Liver (tissue), 9 donors: ENCODE measurements around the gene TRAPPC8. TPM values are rescaled to one million over a fixed set of nuclear protein-coding genes. Genes with fewer than 3 reads are reported as not detected.
"Not testable (repeated sequence)": the region's sequence is repeated elsewhere in the genome, so short reads cannot be mapped to it uniquely, and the experiment has no call there.

Source experiments
- DNase-seq: peaks from one replicate; pipeline ENCODE4 v3.0.0-alpha.2; 2017; ENCODE audit warnings: low spot score
- H3K27ac ChIP-seq, 2 donors: one replicate each; pipeline ENCODE4 v1.7.0; 2013; ENCODE audit warnings: inconsistent platforms in 2 of 2, low read length in 2 of 2, control low read depth in 1 of 2, low read depth in 1 of 2, mild to moderate bottlenecking in 1 of 2
- H3K27me3 ChIP-seq, 4 donors: one replicate each; pipeline versions ENCODE4 v1.6.1 to v1.7.0; 2013; ENCODE audit warnings: low read length in 3 of 4, inconsistent platforms in 1 of 4, mild to moderate bottlenecking in 1 of 4, moderate library complexity in 1 of 4; ENCODE audit not compliant: control insufficient read depth in 4 of 4, insufficient read depth in 4 of 4
- H3K36me3 ChIP-seq, 4 donors: one replicate each; pipeline versions ENCODE4 v1.6.1 to v1.7.0; 2013; ENCODE audit warnings: low read length in 3 of 4, mild to moderate bottlenecking in 3 of 4, low read depth in 1 of 4, moderate library complexity in 1 of 4; ENCODE audit not compliant: control insufficient read depth in 4 of 4, insufficient read depth in 3 of 4
- H3K4me1 ChIP-seq, 4 donors: one replicate each; pipeline versions ENCODE4 v1.6.1 to v1.7.0; 2013; ENCODE audit warnings: low read length in 3 of 4, mild to moderate bottlenecking in 3 of 4, moderate library complexity in 1 of 4; ENCODE audit not compliant: control insufficient read depth in 4 of 4, insufficient read depth in 4 of 4
- H3K4me3 ChIP-seq, 3 donors: one replicate each; pipeline versions ENCODE4 v1.6.1 to v1.7.0; 2013; ENCODE audit warnings: low read length in 3 of 3, control low read depth in 1 of 3, low read depth in 1 of 3, mild to moderate bottlenecking in 1 of 3
- H3K9ac ChIP-seq, 2 donors: one replicate each; pipeline ENCODE4 v1.7.0; 2013; ENCODE audit warnings: low read length in 2 of 2, mild to moderate bottlenecking in 2 of 2, moderate library complexity in 2 of 2, control low read depth in 1 of 2, low read depth in 1 of 2
- H3K9me3 ChIP-seq, 4 donors: one replicate each; pipeline versions ENCODE4 v1.6.1 to v1.7.0; 2013; ENCODE audit warnings: low read length in 3 of 4; ENCODE audit not compliant: control insufficient read depth in 4 of 4
- EGR1 ChIP-seq, 2 donors: IDR thresholded peaks; 2 replicates each; pipeline ENCODE4 v1.6.1; 2016 to 2018; ENCODE audit warnings: antibody characterized with exemption in 2 of 2, low read depth in 2 of 2
- FOXA1 ChIP-seq: IDR thresholded peaks from 2 replicates; pipeline ENCODE4 v1.6.1; 2016; ENCODE audit warnings: antibody characterized with exemption
- FOXA2 ChIP-seq: IDR thresholded peaks from 2 replicates; pipeline ENCODE4 v1.6.1; 2016; ENCODE audit warnings: antibody characterized with exemption
- GABPA ChIP-seq, 2 donors: IDR thresholded peaks in 1 of 2; conservative IDR thresholded peaks in 1 of 2; 2 replicates each; pipeline ENCODE4 v1.6.1; 2016; ENCODE audit warnings: antibody characterized with exemption in 2 of 2, mild to moderate bottlenecking in 1 of 2, moderate library complexity in 1 of 2
- HNF4A ChIP-seq, 2 donors: conservative IDR thresholded peaks; 2 replicates each; pipeline ENCODE4 v1.6.1; 2016; ENCODE audit warnings: antibody characterized with exemption in 2 of 2, mild to moderate bottlenecking in 2 of 2
- HNF4G ChIP-seq: IDR thresholded peaks from 2 replicates; pipeline ENCODE4 v1.6.1; 2016; ENCODE audit warnings: antibody characterized with exemption
- JUND ChIP-seq, 2 donors: IDR thresholded peaks; 2 replicates each; pipeline ENCODE4 v1.6.1; 2016; ENCODE audit warnings: antibody characterized with exemption in 2 of 2
- NR2F2 ChIP-seq: IDR thresholded peaks from 2 replicates; pipeline ENCODE4 v1.6.1; 2016; ENCODE audit warnings: antibody characterized with exemption
- RAD21 ChIP-seq, 2 donors: IDR thresholded peaks; 2 replicates each; pipeline ENCODE4 v1.6.1; 2016; ENCODE audit warnings: antibody characterized with exemption in 2 of 2, mild to moderate bottlenecking in 2 of 2
- RXRA ChIP-seq, 2 donors: IDR thresholded peaks; 2 replicates each; pipeline ENCODE4 v1.6.1; 2017 to 2018; ENCODE audit warnings: antibody characterized with exemption in 2 of 2, mild to moderate bottlenecking in 1 of 2
- SP1 ChIP-seq: IDR thresholded peaks from 2 replicates; pipeline ENCODE4 v1.6.1; 2018; ENCODE audit warnings: antibody characterized with exemption, mild to moderate bottlenecking
- TAF1 ChIP-seq: conservative IDR thresholded peaks from 2 replicates; pipeline ENCODE4 v1.6.1; 2016; ENCODE audit warnings: antibody characterized with exemption, mild to moderate bottlenecking
- YY1 ChIP-seq: IDR thresholded peaks from 2 replicates; pipeline ENCODE4 v1.6.1; 2016; ENCODE audit warnings: antibody characterized with exemption, mild to moderate bottlenecking
- WGBS: extraction: QIAGEN DNeasy Blood & Tissue Kit; methylation state at CpG from one replicate; pipeline ENCODE4 v1.1.7; 2013; 5-methylcytosine and 5-hydroxymethylcytosine counted together
- polyA plus RNA-seq, 2 donors: library from polyadenylated mRNA; stranded (reverse) in 1 of 2; unstranded in 1 of 2; fragments of 200-250 nt in 1 of 2; fragments of >200 nt in 1 of 2; fragmentation: Nextera tagmentation in 1 of 2; extraction: Ambion mirVana in 1 of 2; gene quantifications; one replicate each; pipeline versions ENCODE4 v1.2.1 to v1.2.3, GENCODE V29; 2013 to 2015
- total RNA-seq, 2 donors: library from RNA; depleted of rRNA; stranded (reverse); fragments of >200 nt; gene quantifications; one replicate each; pipeline ENCODE4 v1.2.3, GENCODE V29; 2014
- TF ChIP-seq, protein P1 (sequence below): IDR thresholded peaks from 2 replicates; pipeline ENCODE4 v1.6.1; 2016; ENCODE audit warnings: antibody characterized with exemption, mild to moderate bottlenecking
- TF ChIP-seq, protein P2 (sequence below): IDR thresholded peaks from 2 replicates; pipeline ENCODE4 v1.6.1; 2016; ENCODE audit warnings: antibody characterized with exemption
- TF ChIP-seq, protein P3 (sequence below): IDR thresholded peaks from 2 replicates; pipeline ENCODE4 v1.6.1; 2016; ENCODE audit warnings: antibody characterized with exemption
- TF ChIP-seq, protein P4 (sequence below): IDR thresholded peaks from 2 replicates; pipeline ENCODE4 v1.6.1; 2016; ENCODE audit warnings: antibody characterized with exemption
- TF ChIP-seq, protein P5 (sequence below): fragments of 150-350 bp; IDR thresholded peaks from 2 replicates; pipeline ENCODE4 v1.5.1; 2017; ENCODE audit warnings: improper control_type of control experiment, low read depth, low read length; ENCODE audit not compliant: missing input control
- donor health status: healthy.
- donor health status: healthy.
- donor health status: healthy.
- donor health status: healthy.
- donor health status: healthy.

Gene TRAPPC8
- total and polyA plus RNA-seq, 4 donors, result 12.2 to 46.1 (median 29.5) TPM

DNA sequence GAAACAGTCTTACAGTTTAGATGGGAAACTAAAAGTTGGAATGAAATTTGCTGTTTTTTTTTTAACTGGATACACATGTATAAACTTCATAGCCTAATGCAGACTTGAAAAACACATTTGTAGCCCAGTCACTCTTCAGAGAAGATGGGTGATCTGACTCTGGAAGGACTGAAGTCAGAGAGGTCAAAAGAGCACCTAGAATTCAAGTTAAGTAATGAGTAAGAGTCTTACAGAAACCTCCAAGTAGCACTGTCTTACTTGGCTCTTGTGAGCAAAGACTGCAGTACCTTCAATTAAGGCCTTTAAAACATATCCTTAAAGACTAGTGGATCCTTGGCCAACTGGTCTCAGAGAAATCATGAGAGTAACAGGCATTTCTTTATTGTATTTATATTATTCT, 41.9 kb downstream of the TRAPPC8 start:
- H3K36me3 ChIP-seq, result peaks cover 7 to 59% (median 35%) of the 10 kb centered on the region in 4 donors
- DNase-seq, result no peak
- TF ChIP-seq TAF1, result no peak
- TF ChIP-seq FOXA1, result no peak
- TF ChIP-seq YY1, result no peak

DNA sequence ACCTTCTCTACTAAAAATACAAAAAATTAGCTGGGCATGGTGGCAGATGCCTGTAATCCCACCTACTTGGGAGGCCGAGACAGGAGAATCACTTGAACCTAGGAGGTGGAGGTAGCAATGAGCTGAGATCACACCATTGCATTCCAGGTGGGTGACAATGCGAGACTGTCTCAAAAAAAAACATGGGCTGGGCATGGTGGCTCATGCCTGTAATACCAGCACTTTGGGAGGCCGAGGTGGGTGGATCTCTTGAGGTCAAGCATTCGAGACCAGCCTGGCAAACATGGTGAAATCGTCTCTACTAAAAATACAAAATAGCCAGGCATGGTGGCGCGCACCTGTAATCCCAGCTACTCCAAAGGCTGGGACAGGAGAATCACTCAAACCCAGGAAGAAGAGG, 43.2 kb downstream of the TRAPPC8 start:
- not testable (repeated sequence) for H3K4me1 ChIP-seq, H3K9me3 ChIP-seq, H3K9ac ChIP-seq, H3K27me3 ChIP-seq, DNase-seq, H3K4me3 ChIP-seq, H3K27ac ChIP-seq
- WGBS, result 96% methylated on average over 7 of the region's 7 CpGs
- peaks cover 6 to 53% (median 29%) of the 10 kb centered on the region in 4 donors for H3K36me3 ChIP-seq

More for the DNA sequence above, 41.9 kb downstream of the TRAPPC8 start:
- H3K4me3 ChIP-seq, result no peak overlapping the region
- H3K9ac ChIP-seq, result no peak overlapping the region
- no peaks in the 10 kb centered on the region for H3K4me1 ChIP-seq
- no peaks in the 10 kb centered on the region for H3K9me3 ChIP-seq
- no peak overlapping the region for H3K27ac ChIP-seq
- H3K27me3 ChIP-seq, result no peaks in the 10 kb centered on the region

DNA sequence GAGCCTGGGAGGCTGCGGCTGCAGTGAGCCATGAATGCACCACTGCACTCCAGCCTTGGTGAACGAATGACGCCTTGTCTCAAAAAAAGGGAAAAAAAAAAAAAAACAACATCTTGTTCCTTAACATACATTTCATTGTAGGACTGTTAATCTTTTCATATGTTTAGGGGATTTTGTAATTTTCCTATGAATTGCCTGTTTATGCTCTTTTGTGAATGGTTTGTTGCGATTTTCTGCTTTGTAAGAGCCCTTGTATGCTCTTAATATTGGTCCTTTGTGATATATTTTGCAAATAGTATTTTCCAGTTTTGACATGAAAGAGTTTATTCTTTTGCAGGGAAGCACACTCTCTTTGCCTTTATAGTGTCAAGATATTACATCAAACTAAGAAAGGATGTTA, 50.0 kb downstream of the TRAPPC8 start:
- 96% methylated on average over 4 of the region's 4 CpGs for WGBS
- H3K4me3 ChIP-seq, result no peak overlapping the region
- no peak overlapping the region for H3K9ac ChIP-seq
- no peaks in the 10 kb centered on the region for H3K27me3 ChIP-seq
- H3K36me3 ChIP-seq, result peaks cover 3 to 31% (median 27%) of the 10 kb centered on the region in 4 donors
- TF ChIP-seq TAF1 (no peak), SP1 (no peak), YY1 (no peak), EGR1 (IDR thresholded peaks at IDR 0.05; ENCODE audit: low read depth in 2 of 2) (no peak), HNF4G (no peak), GABPA (IDR thresholded peaks at IDR 0.05 in 1 of 2, conservative IDR thresholded peaks at IDR 0.05 in 1 of 2) (no peak), FOXA2 (no peak), RXRA (IDR thresholded peaks at IDR 0.05) (no peak), RAD21 (IDR thresholded peaks at IDR 0.05) (no peak), JUND (IDR thresholded peaks at IDR 0.05) (no peak), FOXA1 (no peak), HNF4A (conservative IDR thresholded peaks at IDR 0.05) (no peak), NR2F2 (no peak)
- TF ChIP-seq, protein P1, sequence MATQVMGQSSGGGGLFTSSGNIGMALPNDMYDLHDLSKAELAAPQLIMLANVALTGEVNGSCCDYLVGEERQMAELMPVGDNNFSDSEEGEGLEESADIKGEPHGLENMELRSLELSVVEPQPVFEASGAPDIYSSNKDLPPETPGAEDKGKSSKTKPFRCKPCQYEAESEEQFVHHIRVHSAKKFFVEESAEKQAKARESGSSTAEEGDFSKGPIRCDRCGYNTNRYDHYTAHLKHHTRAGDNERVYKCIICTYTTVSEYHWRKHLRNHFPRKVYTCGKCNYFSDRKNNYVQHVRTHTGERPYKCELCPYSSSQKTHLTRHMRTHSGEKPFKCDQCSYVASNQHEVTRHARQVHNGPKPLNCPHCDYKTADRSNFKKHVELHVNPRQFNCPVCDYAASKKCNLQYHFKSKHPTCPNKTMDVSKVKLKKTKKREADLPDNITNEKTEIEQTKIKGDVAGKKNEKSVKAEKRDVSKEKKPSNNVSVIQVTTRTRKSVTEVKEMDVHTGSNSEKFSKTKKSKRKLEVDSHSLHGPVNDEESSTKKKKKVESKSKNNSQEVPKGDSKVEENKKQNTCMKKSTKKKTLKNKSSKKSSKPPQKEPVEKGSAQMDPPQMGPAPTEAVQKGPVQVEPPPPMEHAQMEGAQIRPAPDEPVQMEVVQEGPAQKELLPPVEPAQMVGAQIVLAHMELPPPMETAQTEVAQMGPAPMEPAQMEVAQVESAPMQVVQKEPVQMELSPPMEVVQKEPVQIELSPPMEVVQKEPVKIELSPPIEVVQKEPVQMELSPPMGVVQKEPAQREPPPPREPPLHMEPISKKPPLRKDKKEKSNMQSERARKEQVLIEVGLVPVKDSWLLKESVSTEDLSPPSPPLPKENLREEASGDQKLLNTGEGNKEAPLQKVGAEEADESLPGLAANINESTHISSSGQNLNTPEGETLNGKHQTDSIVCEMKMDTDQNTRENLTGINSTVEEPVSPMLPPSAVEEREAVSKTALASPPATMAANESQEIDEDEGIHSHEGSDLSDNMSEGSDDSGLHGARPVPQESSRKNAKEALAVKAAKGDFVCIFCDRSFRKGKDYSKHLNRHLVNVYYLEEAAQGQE, result no peak
- TF ChIP-seq, protein P2, sequence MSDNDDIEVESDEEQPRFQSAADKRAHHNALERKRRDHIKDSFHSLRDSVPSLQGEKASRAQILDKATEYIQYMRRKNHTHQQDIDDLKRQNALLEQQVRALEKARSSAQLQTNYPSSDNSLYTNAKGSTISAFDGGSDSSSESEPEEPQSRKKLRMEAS, result no peak
- TF ChIP-seq, protein P3, sequence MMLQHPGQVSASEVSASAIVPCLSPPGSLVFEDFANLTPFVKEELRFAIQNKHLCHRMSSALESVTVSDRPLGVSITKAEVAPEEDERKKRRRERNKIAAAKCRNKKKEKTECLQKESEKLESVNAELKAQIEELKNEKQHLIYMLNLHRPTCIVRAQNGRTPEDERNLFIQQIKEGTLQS, result no peak
- TF ChIP-seq, protein P4, sequence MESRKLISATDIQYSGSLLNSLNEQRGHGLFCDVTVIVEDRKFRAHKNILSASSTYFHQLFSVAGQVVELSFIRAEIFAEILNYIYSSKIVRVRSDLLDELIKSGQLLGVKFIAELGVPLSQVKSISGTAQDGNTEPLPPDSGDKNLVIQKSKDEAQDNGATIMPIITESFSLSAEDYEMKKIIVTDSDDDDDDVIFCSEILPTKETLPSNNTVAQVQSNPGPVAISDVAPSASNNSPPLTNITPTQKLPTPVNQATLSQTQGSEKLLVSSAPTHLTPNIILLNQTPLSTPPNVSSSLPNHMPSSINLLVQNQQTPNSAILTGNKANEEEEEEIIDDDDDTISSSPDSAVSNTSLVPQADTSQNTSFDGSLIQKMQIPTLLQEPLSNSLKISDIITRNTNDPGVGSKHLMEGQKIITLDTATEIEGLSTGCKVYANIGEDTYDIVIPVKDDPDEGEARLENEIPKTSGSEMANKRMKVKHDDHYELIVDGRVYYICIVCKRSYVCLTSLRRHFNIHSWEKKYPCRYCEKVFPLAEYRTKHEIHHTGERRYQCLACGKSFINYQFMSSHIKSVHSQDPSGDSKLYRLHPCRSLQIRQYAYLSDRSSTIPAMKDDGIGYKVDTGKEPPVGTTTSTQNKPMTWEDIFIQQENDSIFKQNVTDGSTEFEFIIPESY, result no peak
- TF ChIP-seq, protein P5, sequence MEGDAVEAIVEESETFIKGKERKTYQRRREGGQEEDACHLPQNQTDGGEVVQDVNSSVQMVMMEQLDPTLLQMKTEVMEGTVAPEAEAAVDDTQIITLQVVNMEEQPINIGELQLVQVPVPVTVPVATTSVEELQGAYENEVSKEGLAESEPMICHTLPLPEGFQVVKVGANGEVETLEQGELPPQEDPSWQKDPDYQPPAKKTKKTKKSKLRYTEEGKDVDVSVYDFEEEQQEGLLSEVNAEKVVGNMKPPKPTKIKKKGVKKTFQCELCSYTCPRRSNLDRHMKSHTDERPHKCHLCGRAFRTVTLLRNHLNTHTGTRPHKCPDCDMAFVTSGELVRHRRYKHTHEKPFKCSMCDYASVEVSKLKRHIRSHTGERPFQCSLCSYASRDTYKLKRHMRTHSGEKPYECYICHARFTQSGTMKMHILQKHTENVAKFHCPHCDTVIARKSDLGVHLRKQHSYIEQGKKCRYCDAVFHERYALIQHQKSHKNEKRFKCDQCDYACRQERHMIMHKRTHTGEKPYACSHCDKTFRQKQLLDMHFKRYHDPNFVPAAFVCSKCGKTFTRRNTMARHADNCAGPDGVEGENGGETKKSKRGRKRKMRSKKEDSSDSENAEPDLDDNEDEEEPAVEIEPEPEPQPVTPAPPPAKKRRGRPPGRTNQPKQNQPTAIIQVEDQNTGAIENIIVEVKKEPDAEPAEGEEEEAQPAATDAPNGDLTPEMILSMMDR, result no peak
- no peaks in the 10 kb centered on the region for H3K9me3 ChIP-seq
- H3K27ac ChIP-seq, result no peak overlapping the region
- no peak for DNase-seq
- H3K4me1 ChIP-seq, result no peaks in the 10 kb centered on the region
